ENCODE results near the gene NCEH1. TPM values are rescaled to one million over a fixed set of nuclear protein-coding genes. Genes with fewer than 3 reads are reported as not detected.

Gene NCEH1
- polyA plus RNA-seq, 1 of the 3 experiments (the other 2 are of a cell fraction), result 7.5 TPM

DNA sequence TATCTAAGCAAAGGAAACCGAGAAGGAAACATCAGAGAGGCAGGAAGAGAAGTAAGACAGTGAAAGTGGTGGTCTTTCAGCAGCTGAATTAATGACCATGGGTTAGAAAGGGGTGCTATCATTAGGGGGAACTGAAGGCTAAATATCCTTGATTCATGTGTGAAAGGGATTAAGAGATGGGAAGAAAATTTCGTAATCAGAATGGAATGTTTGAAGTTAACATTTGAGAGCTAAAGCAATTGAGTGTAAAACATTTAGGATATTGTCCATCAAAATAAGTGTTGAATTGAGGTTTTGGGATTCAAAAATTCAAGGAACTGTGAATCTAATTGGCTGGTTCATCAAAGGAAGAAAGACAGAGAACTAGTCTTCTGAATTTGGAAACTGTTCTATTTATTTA lies 35.6 kb upstream of the NCEH1 start:
- no peak overlapping the region for H3K9ac ChIP-seq
- H4K20me1 ChIP-seq (ENCODE audit: insufficient read depth), result no peaks in the 10 kb centered on the region
- no peaks in the 10 kb centered on the region for H3K27me3 ChIP-seq (ENCODE audit: insufficient read depth)
- WGBS (ENCODE audit: low lambda C conversion rate), result 76% methylated on average over 2 of the region's 2 CpGs
- no peaks in the 10 kb centered on the region for H3K9me2 ChIP-seq
- H3K4me3 ChIP-seq (ENCODE audit: low read depth in 2 of 2, low read length in 1 of 2), result no peak overlapping the region
- no peak for DNase-seq
- peaks cover 22% of the 10 kb centered on the region for H3F3A ChIP-seq (replicated peaks; ENCODE audit: insufficient read depth)
- H3K9me3 ChIP-seq, result no peaks in the 10 kb centered on the region
- TF ChIP-seq MXI1 (IDR thresholded peaks at IDR 0.05; ENCODE audit: low read depth, low read length) (no peak), FOSL2 (IDR thresholded peaks at IDR 0.05; ENCODE audit: borderline replicate concordance, low read depth) (no peak), GABPA (IDR thresholded peaks at IDR 0.05; ENCODE audit: low read depth) (no peak), FOXM1 (IDR thresholded peaks at IDR 0.05; ENCODE audit: low read depth) (no peak), SMC3 (IDR thresholded peaks at IDR 0.05; ENCODE audit: low read depth, low read length) (no peak), TAF1 (IDR thresholded peaks at IDR 0.05; ENCODE audit: borderline replicate concordance, low read depth, low read length) (no peak), TCF12 (IDR thresholded peaks at IDR 0.05) (no peak), SIN3A (IDR thresholded peaks at IDR 0.05; ENCODE audit: borderline replicate concordance, low read depth, low read length) (no peak), NFIC (IDR thresholded peaks at IDR 0.05; ENCODE audit: borderline replicate concordance) (no peak), RXRA (IDR thresholded peaks at IDR 0.05; ENCODE audit: borderline replicate concordance, low read depth) (no peak), NRF1 (IDR thresholded peaks at IDR 0.05; ENCODE audit: low read depth, low read length) (no peak), TEAD4 (IDR thresholded peaks at IDR 0.05; ENCODE audit: borderline replicate concordance, insufficient read depth) (no peak), CHD2 (IDR thresholded peaks at IDR 0.05; ENCODE audit: low read length, partially characterized antibody) (no peak)
- TF ChIP-seq, protein P1, sequence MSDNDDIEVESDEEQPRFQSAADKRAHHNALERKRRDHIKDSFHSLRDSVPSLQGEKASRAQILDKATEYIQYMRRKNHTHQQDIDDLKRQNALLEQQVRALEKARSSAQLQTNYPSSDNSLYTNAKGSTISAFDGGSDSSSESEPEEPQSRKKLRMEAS (IDR thresholded peaks at IDR 0.05; ENCODE audit: low read depth), result no peak
- TF ChIP-seq, protein P2, sequence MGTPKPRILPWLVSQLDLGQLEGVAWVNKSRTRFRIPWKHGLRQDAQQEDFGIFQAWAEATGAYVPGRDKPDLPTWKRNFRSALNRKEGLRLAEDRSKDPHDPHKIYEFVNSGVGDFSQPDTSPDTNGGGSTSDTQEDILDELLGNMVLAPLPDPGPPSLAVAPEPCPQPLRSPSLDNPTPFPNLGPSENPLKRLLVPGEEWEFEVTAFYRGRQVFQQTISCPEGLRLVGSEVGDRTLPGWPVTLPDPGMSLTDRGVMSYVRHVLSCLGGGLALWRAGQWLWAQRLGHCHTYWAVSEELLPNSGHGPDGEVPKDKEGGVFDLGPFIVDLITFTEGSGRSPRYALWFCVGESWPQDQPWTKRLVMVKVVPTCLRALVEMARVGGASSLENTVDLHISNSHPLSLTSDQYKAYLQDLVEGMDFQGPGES (IDR thresholded peaks at IDR 0.05; ENCODE audit: low read depth, low read length), result no peak
- TF ChIP-seq, protein P3, sequence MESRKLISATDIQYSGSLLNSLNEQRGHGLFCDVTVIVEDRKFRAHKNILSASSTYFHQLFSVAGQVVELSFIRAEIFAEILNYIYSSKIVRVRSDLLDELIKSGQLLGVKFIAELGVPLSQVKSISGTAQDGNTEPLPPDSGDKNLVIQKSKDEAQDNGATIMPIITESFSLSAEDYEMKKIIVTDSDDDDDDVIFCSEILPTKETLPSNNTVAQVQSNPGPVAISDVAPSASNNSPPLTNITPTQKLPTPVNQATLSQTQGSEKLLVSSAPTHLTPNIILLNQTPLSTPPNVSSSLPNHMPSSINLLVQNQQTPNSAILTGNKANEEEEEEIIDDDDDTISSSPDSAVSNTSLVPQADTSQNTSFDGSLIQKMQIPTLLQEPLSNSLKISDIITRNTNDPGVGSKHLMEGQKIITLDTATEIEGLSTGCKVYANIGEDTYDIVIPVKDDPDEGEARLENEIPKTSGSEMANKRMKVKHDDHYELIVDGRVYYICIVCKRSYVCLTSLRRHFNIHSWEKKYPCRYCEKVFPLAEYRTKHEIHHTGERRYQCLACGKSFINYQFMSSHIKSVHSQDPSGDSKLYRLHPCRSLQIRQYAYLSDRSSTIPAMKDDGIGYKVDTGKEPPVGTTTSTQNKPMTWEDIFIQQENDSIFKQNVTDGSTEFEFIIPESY (IDR thresholded peaks at IDR 0.05; ENCODE audit: borderline replicate concordance, low read depth), result no peak
- TF ChIP-seq, protein P4, sequence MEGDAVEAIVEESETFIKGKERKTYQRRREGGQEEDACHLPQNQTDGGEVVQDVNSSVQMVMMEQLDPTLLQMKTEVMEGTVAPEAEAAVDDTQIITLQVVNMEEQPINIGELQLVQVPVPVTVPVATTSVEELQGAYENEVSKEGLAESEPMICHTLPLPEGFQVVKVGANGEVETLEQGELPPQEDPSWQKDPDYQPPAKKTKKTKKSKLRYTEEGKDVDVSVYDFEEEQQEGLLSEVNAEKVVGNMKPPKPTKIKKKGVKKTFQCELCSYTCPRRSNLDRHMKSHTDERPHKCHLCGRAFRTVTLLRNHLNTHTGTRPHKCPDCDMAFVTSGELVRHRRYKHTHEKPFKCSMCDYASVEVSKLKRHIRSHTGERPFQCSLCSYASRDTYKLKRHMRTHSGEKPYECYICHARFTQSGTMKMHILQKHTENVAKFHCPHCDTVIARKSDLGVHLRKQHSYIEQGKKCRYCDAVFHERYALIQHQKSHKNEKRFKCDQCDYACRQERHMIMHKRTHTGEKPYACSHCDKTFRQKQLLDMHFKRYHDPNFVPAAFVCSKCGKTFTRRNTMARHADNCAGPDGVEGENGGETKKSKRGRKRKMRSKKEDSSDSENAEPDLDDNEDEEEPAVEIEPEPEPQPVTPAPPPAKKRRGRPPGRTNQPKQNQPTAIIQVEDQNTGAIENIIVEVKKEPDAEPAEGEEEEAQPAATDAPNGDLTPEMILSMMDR (IDR thresholded peaks at IDR 0.05), result no peak
- no peaks in the 10 kb centered on the region for H3K36me3 ChIP-seq (replicated peaks in 1 of 2; ENCODE audit: control insufficient read depth in 1 of 2, insufficient read depth in 2 of 2, low read length in 1 of 2)
- no peaks in the 10 kb centered on the region; a peak in 1 of 4 replicates for H3K4me1 ChIP-seq (ENCODE audit: control insufficient read depth in 1 of 2, insufficient read depth in 2 of 2, low read depth in 1 of 2, low read length in 1 of 2)
- no peak overlapping the region for H3K27ac ChIP-seq (ENCODE audit: low read depth in 2 of 2, low read length in 1 of 2)
- no peak overlapping the region for H3K4me2 ChIP-seq
- peaks cover 7% of the 10 kb centered on the region for H3K79me2 ChIP-seq (ENCODE audit: insufficient read depth)
- no peak overlapping the region for H2AFZ ChIP-seq (ENCODE audit: low read depth)
- ChIA-PET CTCF (no interaction called here), POLR2A (no interaction called here)
